DND-41 (cell line): ENCODE results near the gene PPP6C.
"Not testable (repeated sequence)": the region's sequence is repeated elsewhere in the genome, so short reads cannot be mapped to it uniquely, and the experiment has no call there.

Experiments
- ATAC-seq: fragments of 200-7000 bp; cut with Tn5 transposase; 3 replicates; pipeline ENCODE4 v1.9.1; 2021; ENCODE audit warnings: low read depth; ENCODE audit not compliant: insufficient read depth
- DNase-seq: peaks from one replicate; pipeline ENCODE4 v3.0.0-alpha.2; 2020
- H2AFZ ChIP-seq: 2 replicates; pipeline ENCODE4 v1.6.0; 2012; ENCODE audit warnings: low read depth, low read length
- H3K27ac ChIP-seq: 2 replicates; pipeline ENCODE4 v1.5.1; 2012; ENCODE audit warnings: low read length, inconsistent platforms
- H3K27me3 ChIP-seq: fragments of 200-600 bp; sonication (generic); 2 replicates; pipeline ENCODE4 v1.6.0; 2012; ENCODE audit warnings: low read length, mild to moderate bottlenecking, inconsistent platforms; ENCODE audit not compliant: insufficient read depth, poor library complexity
- H3K36me3 ChIP-seq: 2 replicates; pipeline ENCODE4 v1.5.1; 2012; ENCODE audit warnings: low read length, inconsistent platforms; ENCODE audit not compliant: insufficient read depth
- H3K4me1 ChIP-seq: 2 replicates; pipeline ENCODE4 v1.5.1; 2012; ENCODE audit warnings: mild to moderate bottlenecking, low read length; ENCODE audit not compliant: insufficient read depth
- H3K4me2 ChIP-seq: 2 replicates; pipeline ENCODE4 v1.6.0; 2012; ENCODE audit warnings: mild to moderate bottlenecking, moderate library complexity, low read length, inconsistent platforms; ENCODE audit not compliant: insufficient read depth
- H3K4me3 ChIP-seq, 2 experiments: fragments of 200-600 bp in 1 of 2; shearing (Covaris generic) in 1 of 2; 2 replicates each; pipeline ENCODE4 v1.5.1; 2012 to 2016; ENCODE audit warnings: inconsistent platforms in 2 of 2, low read length in 2 of 2, mild to moderate bottlenecking in 2 of 2, low read depth in 1 of 2, moderate library complexity in 1 of 2
- H3K79me2 ChIP-seq: 2 replicates; pipeline ENCODE4 v1.6.0; 2012; ENCODE audit warnings: low read length, inconsistent platforms; ENCODE audit not compliant: insufficient read depth
- H3K9ac ChIP-seq: 2 replicates; pipeline ENCODE4 v1.6.0; 2012; ENCODE audit warnings: low read depth, mild to moderate bottlenecking, inconsistent platforms, low read length, moderate library complexity
- H3K9me3 ChIP-seq: 2 replicates; pipeline ENCODE4 v1.5.1; 2012; ENCODE audit warnings: low read length, moderate library complexity, mild to moderate bottlenecking, inconsistent platforms; ENCODE audit not compliant: insufficient read depth, severe bottlenecking
- H4K20me1 ChIP-seq: 2 replicates; pipeline ENCODE4 v1.6.0; 2012; ENCODE audit warnings: low read length; ENCODE audit not compliant: insufficient read depth
- EZH2 ChIP-seq: IDR thresholded peaks from 3 replicates; pipeline ENCODE4 v1.6.1; 2012; ENCODE audit warnings: borderline replicate concordance, low read depth, mild to moderate bottlenecking, moderate library complexity, low read length, inconsistent platforms; ENCODE audit not compliant: severe bottlenecking
- TF ChIP-seq, protein P1 (sequence below): IDR thresholded peaks from 2 replicates; pipeline ENCODE4 v1.5.1; 2012; ENCODE audit warnings: borderline replicate concordance, low read length, moderate library complexity, mild to moderate bottlenecking; ENCODE audit not compliant: poor library complexity, severe bottlenecking; ENCODE audit errors: extremely low read depth

The PPP6C gene

DNA sequence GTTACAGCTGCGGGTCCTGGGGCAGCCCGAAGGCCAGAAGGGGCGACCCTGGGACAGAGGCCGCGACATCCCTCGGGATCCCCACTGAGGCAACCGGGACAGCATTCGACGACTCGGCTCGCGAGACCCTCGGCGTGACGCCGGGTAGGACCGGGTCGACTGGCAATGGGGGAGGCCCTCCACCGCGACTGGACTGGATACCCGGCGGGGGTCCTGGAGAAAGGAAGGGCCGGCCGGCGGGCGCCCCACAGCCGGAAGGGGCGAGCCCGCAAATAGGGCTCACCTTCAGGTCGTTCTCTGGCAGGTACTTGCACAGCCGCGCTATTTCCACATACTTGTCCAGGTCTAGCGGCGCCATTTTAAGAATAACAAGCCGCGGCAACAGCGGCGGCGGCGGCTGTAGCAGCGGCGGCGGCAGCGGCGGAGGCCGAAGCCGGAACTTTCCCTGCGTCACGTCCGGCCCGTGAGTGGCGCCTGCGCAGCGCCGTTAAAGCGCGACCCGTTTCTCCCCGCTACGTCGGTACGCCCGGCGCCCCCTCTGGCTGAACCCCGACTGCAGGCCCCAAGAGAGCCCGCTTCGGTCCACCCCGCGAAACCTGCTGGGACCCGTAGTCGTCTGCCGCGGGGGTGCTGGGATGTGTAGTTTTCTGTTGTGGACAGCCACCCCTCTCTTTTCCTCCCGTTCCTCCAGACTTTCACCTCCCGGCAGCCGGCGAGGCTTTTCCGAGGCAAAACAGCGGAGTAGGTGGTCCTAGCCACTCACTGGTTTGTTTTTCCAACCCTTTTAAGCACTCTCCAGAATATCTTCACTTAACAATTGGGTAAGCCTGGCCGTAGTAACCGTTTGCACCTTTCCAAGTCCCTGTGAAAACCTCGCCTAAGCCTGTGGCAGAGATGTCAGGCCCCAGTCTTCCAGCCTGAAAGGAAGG lies at the start of gene PPP6C:
Gene PPP6C, minus strand, starts transcription at position 443 of the 929 bp plus-strand sequence. Its CDS starts 85 bp downstream, at position 358.
- H3K27me3 ChIP-seq = no peaks in the 10 kb centered on the region
- peak within 1 kb of the TSS; percentile 93 for H2AFZ ChIP-seq
- peak within 1 kb of the TSS; percentile 79 for H3K9ac ChIP-seq
- peak within 1 kb of the TSS; percentile 79 for H3K27ac ChIP-seq
- peaks cover 2% of the 10 kb centered on the region; the same call in 1 of the 2 replicates for H3K36me3 ChIP-seq
- peaks cover 60% of the 10 kb centered on the region for H3K79me2 ChIP-seq
- peak; percentile 96 for ATAC-seq
- no peaks in the 10 kb centered on the region for H3K9me3 ChIP-seq
- TF ChIP-seq, protein P1, sequence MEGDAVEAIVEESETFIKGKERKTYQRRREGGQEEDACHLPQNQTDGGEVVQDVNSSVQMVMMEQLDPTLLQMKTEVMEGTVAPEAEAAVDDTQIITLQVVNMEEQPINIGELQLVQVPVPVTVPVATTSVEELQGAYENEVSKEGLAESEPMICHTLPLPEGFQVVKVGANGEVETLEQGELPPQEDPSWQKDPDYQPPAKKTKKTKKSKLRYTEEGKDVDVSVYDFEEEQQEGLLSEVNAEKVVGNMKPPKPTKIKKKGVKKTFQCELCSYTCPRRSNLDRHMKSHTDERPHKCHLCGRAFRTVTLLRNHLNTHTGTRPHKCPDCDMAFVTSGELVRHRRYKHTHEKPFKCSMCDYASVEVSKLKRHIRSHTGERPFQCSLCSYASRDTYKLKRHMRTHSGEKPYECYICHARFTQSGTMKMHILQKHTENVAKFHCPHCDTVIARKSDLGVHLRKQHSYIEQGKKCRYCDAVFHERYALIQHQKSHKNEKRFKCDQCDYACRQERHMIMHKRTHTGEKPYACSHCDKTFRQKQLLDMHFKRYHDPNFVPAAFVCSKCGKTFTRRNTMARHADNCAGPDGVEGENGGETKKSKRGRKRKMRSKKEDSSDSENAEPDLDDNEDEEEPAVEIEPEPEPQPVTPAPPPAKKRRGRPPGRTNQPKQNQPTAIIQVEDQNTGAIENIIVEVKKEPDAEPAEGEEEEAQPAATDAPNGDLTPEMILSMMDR = peak; percentile 75
- TF ChIP-seq EZH2 = no peak
- peak; percentile 96 for DNase-seq
- 0 out of 2 replicates have a peak, but pooled peaks cover 4% of the 10 kb centered on the region for H4K20me1 ChIP-seq
- H3K4me1 ChIP-seq = peaks cover 28% of the 10 kb centered on the region
- peak within 1 kb of the TSS; percentile 88 for H3K4me2 ChIP-seq
- H3K4me3 ChIP-seq = peak within 1 kb of the TSS; percentile 81 to 95

DNA sequence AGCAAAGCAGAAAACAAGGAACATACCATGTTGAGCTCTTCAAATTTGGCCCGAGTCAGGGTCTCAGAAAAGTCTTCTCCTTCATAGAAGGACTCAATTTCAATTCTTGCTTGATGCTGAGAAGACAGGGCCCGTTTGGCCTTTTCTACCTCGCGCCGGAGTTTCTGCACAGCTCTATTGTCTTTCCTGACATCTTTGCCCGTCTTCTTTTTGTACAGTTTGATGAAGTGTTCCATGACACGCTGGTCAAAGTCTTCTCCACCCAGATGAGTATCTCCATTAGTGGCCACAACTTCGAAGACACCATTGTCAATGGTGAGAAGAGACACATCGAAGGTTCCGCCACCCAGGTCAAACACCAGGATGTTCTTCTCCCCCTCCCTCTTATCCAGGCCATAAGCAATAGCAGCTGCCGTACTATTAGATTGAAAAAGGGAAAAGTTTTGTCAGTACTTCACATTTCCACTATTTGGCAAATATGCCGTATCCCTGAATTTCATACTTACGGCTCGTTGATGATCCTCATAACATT lies 49.4 kb upstream of the PPP6C start:
- Histone ChIP-seq H2AFZ (no peak overlapping the region), H3K9ac (peak overlapping the region; percentile 100), H4K20me1 (peaks cover 27% of the 10 kb centered on the region), H3K4me2 (peak overlapping the region; percentile 97), H3K27me3 (no peaks in the 10 kb centered on the region), H3K4me3 (peak overlapping the region in 1 of 2 experiments; percentile 100; a peak in 2 of 4 replicates), H3K79me2 (peaks cover 68% of the 10 kb centered on the region), H3K9me3 (no peaks in the 10 kb centered on the region), H3K27ac (no peak overlapping the region), H3K4me1 (peaks cover 45% of the 10 kb centered on the region), H3K36me3 (peaks cover 64% of the 10 kb centered on the region)
- TF ChIP-seq, protein P1 = no peak
- TF ChIP-seq EZH2 = no peak
- ATAC-seq = no peak
- DNase-seq = no peak

DNA sequence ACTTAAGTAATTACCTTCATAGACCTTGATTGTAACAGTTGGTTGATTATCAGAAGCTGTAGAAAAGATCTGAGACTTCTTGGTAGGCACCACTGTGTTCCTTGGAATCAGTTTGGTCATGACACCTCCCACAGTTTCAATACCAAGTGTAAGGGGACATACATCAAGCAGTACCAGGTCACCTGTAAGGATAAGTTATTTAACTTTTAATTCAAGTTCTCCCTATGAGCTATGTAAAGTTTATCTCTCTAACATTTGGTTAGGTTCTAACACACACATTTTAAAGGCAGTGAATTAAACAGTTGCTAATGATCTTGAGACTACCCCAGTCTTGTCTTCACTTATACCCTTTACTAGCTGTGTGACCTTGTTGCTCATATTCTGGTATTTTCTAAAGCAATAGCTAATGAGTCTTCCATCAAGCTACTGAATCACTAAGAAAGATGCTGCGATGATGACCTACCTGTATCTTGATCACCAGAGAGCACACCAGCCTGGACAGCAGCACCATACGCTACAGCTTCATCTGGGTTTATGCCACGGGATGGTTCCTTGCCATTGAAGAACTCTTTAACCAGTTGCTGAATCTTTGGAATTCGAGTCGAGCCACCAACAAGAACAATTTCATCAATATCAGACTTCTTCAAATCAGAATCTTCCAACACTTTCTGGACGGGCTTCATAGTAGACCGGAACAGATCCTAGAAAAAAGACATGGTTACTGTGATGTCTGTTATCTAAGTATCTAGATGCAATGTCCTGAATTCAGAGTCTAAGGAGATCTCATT lies 48.7 kb upstream of the PPP6C start:
- Histone ChIP-seq H3K9me3 (no peaks in the 10 kb centered on the region), H2AFZ (no peak overlapping the region), H4K20me1 (peaks cover 27% of the 10 kb centered on the region), H3K4me2 (peak overlapping the region; percentile 97), H3K27ac (no peak overlapping the region), H3K4me3 (peak overlapping the region in 1 of 2 experiments; percentile 100; a peak in 1 of 4 replicates), H3K36me3 (peaks cover 69% of the 10 kb centered on the region), H3K27me3 (no peaks in the 10 kb centered on the region), H3K4me1 (peaks cover 45% of the 10 kb centered on the region), H3K9ac (peak overlapping the region; percentile 100), H3K79me2 (peaks cover 68% of the 10 kb centered on the region)
- DNase-seq = no peak
- TF ChIP-seq EZH2 = no peak
- TF ChIP-seq, protein P1 = no peak
- no peak for ATAC-seq

DNA sequence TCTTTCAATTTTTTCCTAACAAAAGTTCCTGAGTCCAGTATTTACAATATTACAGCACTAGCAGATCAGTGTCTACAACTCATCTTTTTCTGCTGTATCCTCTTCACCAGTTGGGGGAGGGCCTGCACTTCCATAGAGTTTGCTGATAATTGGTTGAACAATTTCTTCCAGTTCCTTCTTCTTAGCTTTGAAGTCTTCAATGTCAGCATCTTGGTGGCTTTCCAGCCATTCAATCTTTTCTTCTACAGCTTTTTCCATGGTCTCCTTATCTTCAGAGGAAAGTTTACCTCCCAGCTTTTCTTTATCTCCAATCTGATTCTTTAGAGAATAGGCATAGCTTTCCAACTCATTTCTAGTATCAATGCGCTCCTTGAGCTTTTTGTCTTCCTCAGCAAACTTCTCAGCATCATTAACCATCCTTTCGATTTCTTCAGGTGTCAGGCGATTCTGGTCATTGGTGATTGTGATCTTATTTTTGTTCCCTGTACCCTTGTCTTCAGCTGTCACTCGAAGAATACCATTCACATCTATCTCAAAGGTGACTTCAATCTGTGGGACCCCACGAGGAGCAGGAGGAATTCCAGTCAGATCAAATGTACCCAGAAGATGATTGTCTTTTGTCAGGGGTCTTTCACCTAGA lies 47.0 kb upstream of the PPP6C start:
- ATAC-seq = not testable (repeated sequence)
- Histone ChIP-seq H4K20me1 (peaks cover 27% of the 10 kb centered on the region), H3K79me2 (peaks cover 60% of the 10 kb centered on the region)

More for the DNA sequence above, 47.0 kb upstream of the PPP6C start:
- Histone ChIP-seq H3K4me1 (peaks cover 38% of the 10 kb centered on the region), H3K4me2 (peak overlapping the region; percentile 97; the same call in 1 of the 2 replicates), H3K36me3 (peaks cover 74% of the 10 kb centered on the region)
- not testable (repeated sequence) for H2AFZ ChIP-seq, H3K9ac ChIP-seq, H3K27ac ChIP-seq, DNase-seq, H3K27me3 ChIP-seq, H3K4me3 ChIP-seq, H3K9me3 ChIP-seq
